MM.1S (cell line): ENCODE data around the gene ANXA2.

Experiments used
- DNase-seq: peaks from one replicate; pipeline ENCODE4 v3.0.0-alpha.2; 2015
- H2AFZ ChIP-seq: fragments of 300-600 bp; sonication (generic); 2 replicates; pipeline ENCODE4 v1.6.0; 2016; ENCODE audit warnings: antibody characterized with exemption, low read length
- H3F3A ChIP-seq: fragments of 300-600 bp; sonication (generic); 2 replicates; pipeline ENCODE4 v1.6.1; 2016; ENCODE audit warnings: mild to moderate bottlenecking, antibody characterized with exemption, low read length, moderate library complexity, mixed read lengths; ENCODE audit not compliant: insufficient read depth
- H3K27ac ChIP-seq: fragments of 300-600 bp; sonication (generic); 2 replicates; pipeline ENCODE4 v1.5.1; 2016; ENCODE audit warnings: mild to moderate bottlenecking, low read length
- H3K27me3 ChIP-seq: fragments of 300-600 bp; sonication (generic); replicated peaks from 2 replicates; pipeline ENCODE4 v1.6.0; 2016; ENCODE audit warnings: low read length; ENCODE audit not compliant: insufficient read depth
- H3K36me3 ChIP-seq: fragments of 300-600 bp; sonication (generic); replicated peaks from 2 replicates; pipeline ENCODE4 v1.6.1; 2016; ENCODE audit warnings: mild to moderate bottlenecking, low read length, mixed read lengths; ENCODE audit not compliant: insufficient read depth
- H3K4me1 ChIP-seq: fragments of 300-600 bp; sonication (generic); 2 replicates; pipeline ENCODE4 v1.6.1; 2016; ENCODE audit warnings: low read length, mixed read lengths
- H3K4me2 ChIP-seq: fragments of 300-600 bp; sonication (generic); 2 replicates; pipeline ENCODE4 v1.6.0; 2016; ENCODE audit warnings: low read depth, low read length
- H3K4me3 ChIP-seq: fragments of 300-600 bp; sonication (generic); 2 replicates; pipeline ENCODE4 v1.5.1; 2016; ENCODE audit warnings: low read length, mixed read lengths
- H3K79me2 ChIP-seq: fragments of 300-600 bp; sonication (generic); 2 replicates; pipeline ENCODE4 v1.6.1; 2016; ENCODE audit warnings: mixed run types, low read length, mixed read lengths
- H3K9ac ChIP-seq: fragments of 300-600 bp; sonication (generic); 2 replicates; pipeline ENCODE4 v1.6.1; 2016; ENCODE audit warnings: low read length, mixed read lengths
- H3K9me2 ChIP-seq: fragments of 300-600 bp; sonication (generic); replicated peaks from 2 replicates; pipeline ENCODE4 v1.6.1; 2016; ENCODE audit warnings: mild to moderate bottlenecking, low read length, mixed read lengths; ENCODE audit not compliant: insufficient read depth
- H3K9me3 ChIP-seq: fragments of 300-600 bp; sonication (generic); replicated peaks from 2 replicates; pipeline ENCODE4 v1.6.1; 2016; ENCODE audit warnings: mild to moderate bottlenecking, low read length, mixed read lengths; ENCODE audit not compliant: insufficient read depth
- H4K20me1 ChIP-seq: fragments of 300-600 bp; sonication (generic); 2 replicates; pipeline ENCODE4 v1.6.1; 2016; ENCODE audit warnings: mild to moderate bottlenecking, low read length, moderate library complexity, mixed read lengths; ENCODE audit not compliant: insufficient read depth
- CTCF ChIP-seq: fragments of 300-600 bp; sonication (generic); IDR thresholded peaks from 2 replicates; pipeline ENCODE4 v1.5.1; 2016; ENCODE audit warnings: antibody characterized with exemption, low read length, mixed read lengths
- EZH2 ChIP-seq: fragments of 300-600 bp; sonication (generic); optimal IDR thresholded peaks from 2 replicates; pipeline ENCODE3; 2017; ENCODE audit warnings: low read depth, mild to moderate bottlenecking, antibody characterized with exemption, low read length, mixed read lengths
- EZH2phosphoT487 ChIP-seq: fragments of 300-600 bp; sonication (generic); IDR thresholded peaks from 2 replicates; pipeline ENCODE4 v1.6.1; 2018; ENCODE audit warnings: antibody characterized with exemption, low read length

Gene ANXA2

GRCh38 chr15:60390871-60391501 lies 6.8 kb downstream of the ANXA2 start:
- Histone ChIP-seq H3K4me3 (no peak overlapping the region), H3K9ac (no peak overlapping the region), H3F3A (peaks cover 12% of the 10 kb centered on the region), H3K36me3 (no peaks in the 10 kb centered on the region), H3K79me2 (peaks cover 97% of the 10 kb centered on the region), H4K20me1 (no peaks in the 10 kb centered on the region), H3K27me3 (no peaks in the 10 kb centered on the region), H3K27ac (no peak overlapping the region), H3K4me1 (peaks cover 9% of the 10 kb centered on the region), H3K9me3 (no peaks in the 10 kb centered on the region), H3K4me2 (no peak overlapping the region), H2AFZ (no peak overlapping the region), H3K9me2 (no peaks in the 10 kb centered on the region)
- no peak for TF ChIP-seq EZH2phosphoT487
- TF ChIP-seq CTCF = no peak
- TF ChIP-seq EZH2 = no peak
- no peak for DNase-seq

GRCh38 chr15:60390231-60390630 lies 7.6 kb downstream of the ANXA2 start:
- Histone ChIP-seq H3K9me2 (no peaks in the 10 kb centered on the region), H3F3A (peaks cover 12% of the 10 kb centered on the region), H3K27me3 (no peaks in the 10 kb centered on the region), H2AFZ (no peak overlapping the region), H3K9ac (no peak overlapping the region), H3K27ac (no peak overlapping the region), H3K79me2 (peaks cover 95% of the 10 kb centered on the region), H3K36me3 (no peaks in the 10 kb centered on the region), H3K4me1 (peaks cover 9% of the 10 kb centered on the region), H3K4me2 (peak overlapping the region; percentile 89; the same call in 1 of the 2 replicates), H3K9me3 (no peaks in the 10 kb centered on the region), H4K20me1 (no peaks in the 10 kb centered on the region), H3K4me3 (no peak overlapping the region)
- no peak for DNase-seq
- no peak for TF ChIP-seq EZH2phosphoT487

GRCh38 chr15:60389261-60390077 lies 8.3 kb downstream of the ANXA2 start:
- no peaks in the 10 kb centered on the region for H4K20me1 ChIP-seq
- no peaks in the 10 kb centered on the region for H3K9me2 ChIP-seq
- no peaks in the 10 kb centered on the region for H3K27me3 ChIP-seq
- peak overlapping the region; percentile 50; the same call in 1 of the 2 replicates for H3K27ac ChIP-seq
- H3K9me3 ChIP-seq = no peaks in the 10 kb centered on the region
- peak overlapping the region; percentile 5; the same call in 1 of the 2 replicates for H3K9ac ChIP-seq
- peaks cover 94% of the 10 kb centered on the region for H3K79me2 ChIP-seq
- peaks cover 12% of the 10 kb centered on the region for H3F3A ChIP-seq
- peak overlapping the region; percentile 43 for H3K4me3 ChIP-seq
- H3K4me1 ChIP-seq = peaks cover 9% of the 10 kb centered on the region
- 0 out of 2 replicates have a peak, but pooled peaks cover 2% of the 10 kb centered on the region for H3K36me3 ChIP-seq
- H3K4me2 ChIP-seq = peak overlapping the region; percentile 89
- peak; percentile 82 for DNase-seq
- no peak for TF ChIP-seq EZH2
- TF ChIP-seq CTCF = no peak
- no peak for TF ChIP-seq EZH2phosphoT487
- H2AFZ ChIP-seq = 0 out of 2 replicates have a peak overlapping the region, but pooled peaks have one; percentile 0
